NCI-H69 (cell line): Measurements from ENCODE around the gene FRYL.

Experiments
- DNase-seq: peaks from one replicate; lab custom pipeline; 2025; lab: John Stamatoyannopoulos, UW

FRYL gene

GRCh38 chr4:48556268-48556667, 223.8 kb downstream of the FRYL start:
- no peak for DNase-seq

- DNase-seq, result no peak
Observed at GRCh38 chr4:48554606-48555005, 225.5 kb downstream of the FRYL start.

DNA sequence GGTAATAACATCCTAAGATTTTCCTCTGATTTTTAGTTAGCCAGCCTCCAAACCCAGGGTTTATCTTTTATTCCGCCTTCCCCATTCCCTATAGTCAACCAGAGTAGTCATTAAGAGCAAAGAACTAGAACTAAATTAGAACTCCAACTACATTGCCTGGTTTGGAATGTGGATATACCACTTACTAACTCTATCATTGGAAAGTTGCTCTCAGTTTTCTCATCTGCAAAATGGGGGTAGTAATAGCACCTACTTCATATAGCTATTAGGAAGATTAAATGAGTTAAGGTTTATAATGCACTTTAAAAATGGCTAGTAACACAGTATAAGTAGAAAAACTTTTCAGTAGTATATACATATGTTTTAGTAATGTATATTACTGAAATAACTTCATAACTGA, 226.4 kb downstream of the FRYL start:
- no peak for DNase-seq

DNA sequence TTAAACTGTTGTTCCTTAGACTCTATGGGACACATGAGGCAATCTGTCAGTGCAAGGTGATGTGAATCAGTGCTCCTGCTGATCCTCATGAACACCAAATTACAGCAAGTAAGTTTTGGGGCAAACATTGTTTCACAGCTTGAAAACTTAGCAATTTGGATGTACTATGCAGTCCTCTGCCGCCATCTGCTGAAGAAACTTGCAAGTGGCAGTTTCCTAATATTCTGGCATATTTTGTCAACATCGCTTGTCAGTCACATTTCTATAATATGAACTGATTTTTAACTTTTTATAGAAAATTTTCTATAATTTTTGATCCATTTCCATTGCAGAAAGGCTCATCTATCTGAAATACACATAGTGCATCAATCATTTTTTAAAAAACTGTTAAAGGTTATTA, 233.7 kb downstream of the FRYL start:
- peak; percentile 34 for DNase-seq

- DNase-seq, result peak; percentile 9
Observed at GRCh38 chr4:48543796-48544195, 236.3 kb downstream of the FRYL start.

GRCh38 chr4:48542888-48543287, 237.2 kb downstream of the FRYL start:
- no peak for DNase-seq

- no peak for DNase-seq
Observed at GRCh38 chr4:48539597-48539996, 240.5 kb downstream of the FRYL start.

- DNase-seq, result peak; percentile 74
Observed at GRCh38 chr4:48538358-48538757, 241.7 kb downstream of the FRYL start.

GRCh38 chr4:48526406-48526805, 253.7 kb downstream of the FRYL start:
- no peak for DNase-seq

GRCh38 chr4:48518143-48518542, 261.9 kb downstream of the FRYL start:
- DNase-seq, result no peak

DNA sequence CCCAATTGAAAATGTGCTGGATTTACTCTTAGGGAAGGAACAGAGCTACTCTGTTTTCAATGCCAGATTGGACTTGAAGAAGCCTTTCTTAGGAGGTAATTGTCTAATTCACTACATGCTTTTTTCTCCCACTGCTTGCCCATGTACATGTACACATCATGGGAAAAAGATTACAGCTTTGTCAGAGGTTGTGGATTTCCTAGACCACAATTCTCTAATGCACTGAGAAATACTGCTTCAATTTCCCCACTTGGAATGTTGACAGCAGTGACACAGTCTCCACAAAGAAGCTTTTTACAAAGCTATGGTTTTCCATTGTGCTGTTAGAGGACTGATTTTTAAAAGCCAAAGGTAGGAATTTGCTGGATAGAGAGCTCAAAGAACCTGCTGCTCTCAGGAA, 270.5 kb downstream of the FRYL start:
- no peak for DNase-seq

DNA sequence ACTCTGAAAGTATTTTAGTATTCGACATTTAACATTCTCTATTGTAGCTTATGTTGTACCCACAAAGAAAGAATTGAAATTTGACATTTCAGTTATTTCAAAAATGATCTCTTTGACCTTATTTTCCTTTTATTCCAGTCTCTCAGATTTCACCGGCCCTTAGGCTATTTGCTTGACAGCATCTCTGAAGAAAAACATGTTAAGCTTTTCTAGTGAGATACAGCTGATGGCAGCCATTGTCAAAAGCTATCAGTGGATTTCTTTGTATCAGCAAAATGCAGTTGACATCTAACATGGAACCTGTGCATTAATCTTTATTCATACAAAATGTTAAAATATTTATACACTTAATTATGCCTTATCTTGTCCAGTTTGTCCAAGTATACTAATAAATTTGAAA, 273.4 kb downstream of the FRYL start:
- no peak for DNase-seq

- DNase-seq, result no peak
Observed at GRCh38 chr4:48504352-48504751, 275.7 kb downstream of the FRYL start.

DNA sequence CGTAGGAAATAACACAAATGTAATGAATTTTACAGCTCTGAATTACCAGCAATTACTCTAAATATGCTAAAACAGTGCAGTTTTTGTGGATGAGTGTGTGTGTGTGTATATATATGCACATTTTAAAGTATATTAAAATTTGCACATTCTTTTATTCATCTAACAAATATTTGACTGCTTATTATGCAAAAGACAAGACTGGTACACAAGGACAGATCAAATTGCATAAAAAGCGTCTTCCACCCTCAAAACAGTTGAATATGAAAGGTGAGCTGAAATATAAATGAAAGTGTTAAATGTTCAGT, 276.1 kb downstream of the FRYL start:
- no peak for DNase-seq

GRCh38 chr4:48503233-48504025, 276.6 kb downstream of the FRYL start:
- DNase-seq, result no peak

DNA sequence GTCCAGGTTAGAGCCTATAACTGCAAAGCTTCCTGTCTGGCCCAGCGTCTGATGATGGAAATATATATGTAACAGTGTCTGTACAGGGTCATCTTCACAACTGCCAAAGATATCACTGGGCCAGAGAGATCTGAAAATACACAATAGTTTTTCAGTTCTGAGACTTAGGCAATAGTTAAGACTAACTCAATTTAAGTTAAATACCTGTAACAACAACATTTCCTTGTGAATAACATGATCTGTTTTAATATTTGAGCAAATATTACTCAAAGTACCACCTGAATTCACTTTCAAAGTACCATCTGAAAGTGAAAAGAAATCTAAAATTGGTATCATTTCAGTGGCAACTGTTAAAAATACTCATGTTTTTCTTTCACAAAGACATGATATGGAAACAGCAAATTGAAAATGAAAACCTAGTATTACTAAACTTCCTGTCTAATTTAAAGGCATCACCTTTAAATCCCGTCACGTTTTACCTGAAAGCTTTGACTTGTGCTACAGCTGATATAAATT, 280.5 kb downstream of the FRYL start:
- DNase-seq, result no peak

DNA sequence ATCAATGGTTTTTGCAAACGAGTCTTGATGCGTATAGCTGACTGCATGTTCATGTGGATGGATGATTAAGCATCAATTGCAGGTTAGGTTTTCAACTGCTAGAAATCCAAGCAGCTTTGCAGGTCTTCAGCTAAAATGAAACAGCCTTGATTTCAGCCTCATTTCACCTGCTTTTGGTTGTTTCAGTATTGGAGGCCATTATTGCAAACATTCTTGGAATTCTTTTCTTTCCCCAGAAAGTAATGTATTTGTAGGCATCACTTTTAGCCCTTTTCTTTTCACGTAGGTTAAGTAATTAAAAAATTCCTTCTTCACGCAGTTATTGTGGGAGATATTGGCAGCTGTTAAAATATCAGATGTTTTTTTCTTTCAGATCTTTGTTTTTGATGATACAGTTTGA, 281.2 kb downstream of the FRYL start:
- no peak for DNase-seq

DNA sequence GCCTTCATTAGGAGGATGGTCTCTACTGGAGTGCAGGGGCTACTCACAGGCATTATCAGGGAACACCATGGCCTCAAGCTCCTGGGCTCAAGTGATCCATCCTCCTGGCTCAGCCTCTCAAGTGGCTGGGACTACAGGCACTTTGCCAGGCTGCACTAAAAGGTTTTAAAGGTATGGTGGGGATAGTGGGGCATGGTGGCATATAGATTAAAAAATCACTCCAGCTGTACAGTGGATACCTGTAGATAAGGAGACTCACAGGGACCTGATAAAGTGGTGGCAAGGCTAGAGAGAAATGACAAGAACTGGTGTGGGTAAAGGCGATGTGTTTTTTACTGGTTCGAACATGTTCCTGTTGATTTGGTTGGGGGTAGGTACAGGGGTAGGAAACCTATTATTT, 284.1 kb downstream of the FRYL start:
- no peak for DNase-seq

GRCh38 chr4:48493452-48494100, 286.5 kb downstream of the FRYL start:
- no peak for DNase-seq

DNA sequence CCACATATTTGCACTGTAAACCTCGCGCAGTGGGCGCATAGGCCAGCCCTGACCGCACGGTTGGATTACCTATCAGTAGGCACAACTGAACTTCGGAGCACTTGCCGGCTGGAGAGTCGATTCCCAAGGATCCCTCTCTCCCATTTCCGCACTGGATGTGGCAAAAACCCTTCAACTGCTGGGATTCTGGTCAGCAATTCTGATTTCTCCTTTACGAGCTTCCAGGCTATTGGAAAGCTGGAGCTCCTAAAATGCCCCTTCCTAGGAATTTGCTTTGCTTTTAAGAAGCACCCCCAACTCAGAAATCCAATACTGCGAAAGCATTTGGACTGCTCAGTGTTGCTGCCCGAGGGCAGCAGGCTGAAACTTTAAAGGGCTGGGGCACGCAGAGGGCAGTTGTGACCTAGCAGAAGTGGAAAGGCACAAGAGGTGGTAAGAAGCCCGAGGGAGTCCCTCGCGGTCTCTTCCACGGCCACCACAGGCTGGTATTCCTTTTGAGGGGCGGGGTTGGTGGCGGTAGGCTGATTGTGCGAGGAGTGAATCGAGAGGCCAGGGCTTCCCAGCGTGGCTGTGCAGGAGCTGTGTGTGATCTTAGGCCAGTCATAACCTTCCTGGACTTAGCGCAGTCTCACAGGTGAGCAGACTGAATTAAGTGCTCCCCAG, 288.4 kb downstream of the FRYL start:
- no peak for DNase-seq

GRCh38 chr4:48490680-48491513, 289.2 kb downstream of the FRYL start:
- no peak for DNase-seq

DNA sequence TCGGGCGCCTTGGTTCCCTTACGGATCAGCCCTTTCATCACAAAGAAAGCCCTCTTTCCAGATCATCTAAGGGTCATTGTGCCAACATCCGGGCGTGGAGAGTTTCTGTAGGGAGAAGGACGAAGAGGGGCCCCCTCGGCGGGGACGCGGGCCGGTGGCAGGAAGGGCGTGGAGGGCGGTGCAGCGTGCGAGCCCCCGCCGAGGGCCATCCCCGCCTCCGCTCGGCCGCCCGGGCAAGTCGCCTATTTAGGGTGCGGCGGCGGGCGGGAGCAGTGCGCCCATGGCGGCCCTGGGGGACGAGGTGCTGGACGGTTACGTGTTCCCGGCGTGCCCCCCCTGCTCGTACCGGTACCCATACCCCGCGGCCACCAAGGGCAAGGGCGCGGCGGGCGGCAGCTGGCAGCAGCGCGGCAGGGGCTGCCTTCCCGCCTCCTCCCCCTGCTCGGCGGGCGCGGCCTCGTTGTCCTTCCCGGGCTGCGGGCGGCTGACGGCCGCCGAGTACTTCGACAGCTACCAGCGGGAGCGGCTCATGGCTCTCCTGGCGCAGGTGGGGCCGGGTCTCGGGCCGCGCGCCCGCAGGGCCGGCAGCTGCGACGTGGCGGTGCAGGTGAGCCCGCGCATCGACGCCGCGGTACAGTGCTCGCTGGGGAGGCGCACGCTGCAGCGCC, 289.9 kb downstream of the FRYL start, which contains the start of gene ZAR1:
Gene ZAR1 (plus strand): TSS at position 241 of the 668 bp plus-strand sequence. CDS start 40 bp downstream, at position 281.
- peak; percentile 45 for DNase-seq
